ENCODE measurements around the gene TFE3.
"Not testable (repeated sequence)": the region's sequence is repeated elsewhere in the genome, so short reads cannot be mapped to it uniquely, and the experiment has no call there.

Gene TFE3

GRCh38 chrX:48999030-48999429 lies 44.1 kb downstream of the TFE3 start:
- H3K36me3 ChIP-seq (ENCODE audit: insufficient read depth, low read length), result peaks cover 47% of the 10 kb centered on the region
- H3K9me3 ChIP-seq (ENCODE audit: insufficient read depth, low read depth, low read length), result no peaks in the 10 kb centered on the region
- 95% methylated on average over 5 of the region's 5 CpGs for WGBS
- H3K4me3 ChIP-seq (ENCODE audit: low read length), result no peak overlapping the region
- H3K27ac ChIP-seq (ENCODE audit: low read depth, low read length), result no peak overlapping the region
- H3K9ac ChIP-seq (ENCODE audit: low read depth, low read length), result no peak overlapping the region
- H3K4me1 ChIP-seq (ENCODE audit: insufficient read depth, low read length), result no peaks in the 10 kb centered on the region
- no peaks in the 10 kb centered on the region for H3K27me3 ChIP-seq (ENCODE audit: insufficient read depth, low read length)

- 92% methylated on average over 2 of the region's 4 CpGs for WGBS
- Histone ChIP-seq H3K4me3 (ENCODE audit: low read length) (no peak overlapping the region), H3K9ac (ENCODE audit: low read depth, low read length) (no peak overlapping the region), H3K4me1 (ENCODE audit: insufficient read depth, low read length) (no peaks in the 10 kb centered on the region), H3K27me3 (ENCODE audit: insufficient read depth, low read length) (no peaks in the 10 kb centered on the region), H3K9me3 (ENCODE audit: insufficient read depth, low read depth, low read length) (no peaks in the 10 kb centered on the region), H3K36me3 (ENCODE audit: insufficient read depth, low read length) (peaks cover 51% of the 10 kb centered on the region), H3K27ac (ENCODE audit: low read depth, low read length) (no peak overlapping the region)
Measured at GRCh38 chrX:48998391-48998790, 44.8 kb downstream of the TFE3 start.

- no peaks in the 10 kb centered on the region for H3K9me3 ChIP-seq (ENCODE audit: insufficient read depth, low read depth, low read length)
- no peak overlapping the region for H3K4me3 ChIP-seq (ENCODE audit: low read length)
- H3K4me1 ChIP-seq (ENCODE audit: insufficient read depth, low read length), result no peaks in the 10 kb centered on the region
- no peaks in the 10 kb centered on the region for H3K27me3 ChIP-seq (ENCODE audit: insufficient read depth, low read length)
- no peak overlapping the region for H3K27ac ChIP-seq (ENCODE audit: low read depth, low read length)
- peaks cover 56% of the 10 kb centered on the region for H3K36me3 ChIP-seq (ENCODE audit: insufficient read depth, low read length)
- 89% methylated on average over 1 of the region's 1 CpG for WGBS
- H3K9ac ChIP-seq (ENCODE audit: low read depth, low read length), result no peak overlapping the region
Measured at GRCh38 chrX:48997865-48998264, 45.3 kb downstream of the TFE3 start.

- Histone ChIP-seq H3K27me3 (ENCODE audit: insufficient read depth, low read length) (no peaks in the 10 kb centered on the region), H3K9ac (ENCODE audit: low read depth, low read length) (no peak overlapping the region), H3K9me3 (ENCODE audit: insufficient read depth, low read depth, low read length) (no peaks in the 10 kb centered on the region), H3K4me3 (ENCODE audit: low read length) (no peak overlapping the region), H3K36me3 (ENCODE audit: insufficient read depth, low read length) (peaks cover 58% of the 10 kb centered on the region), H3K4me1 (ENCODE audit: insufficient read depth, low read length) (no peaks in the 10 kb centered on the region), H3K27ac (ENCODE audit: low read depth, low read length) (no peak overlapping the region)
- 91% methylated on average over 3 of the region's 3 CpGs for WGBS
Measured at GRCh38 chrX:48997455-48997854, 45.7 kb downstream of the TFE3 start.

- Histone ChIP-seq H3K9me3 (ENCODE audit: insufficient read depth, low read depth, low read length) (no peaks in the 10 kb centered on the region), H3K27me3 (ENCODE audit: insufficient read depth, low read length) (no peaks in the 10 kb centered on the region), H3K9ac (ENCODE audit: low read depth, low read length) (no peak overlapping the region), H3K36me3 (ENCODE audit: insufficient read depth, low read length) (peaks cover 62% of the 10 kb centered on the region), H3K4me3 (ENCODE audit: low read length) (no peak overlapping the region), H3K27ac (ENCODE audit: low read depth, low read length) (no peak overlapping the region), H3K4me1 (ENCODE audit: insufficient read depth, low read length) (no peaks in the 10 kb centered on the region)
- 73% methylated on average over 6 of the region's 6 CpGs for WGBS
Measured at GRCh38 chrX:48996969-48997368, 46.2 kb downstream of the TFE3 start.

GRCh38 chrX:48992341-48992740 lies 50.8 kb downstream of the TFE3 start:
- Histone ChIP-seq H3K27ac (ENCODE audit: low read depth, low read length) (no peak overlapping the region), H3K27me3 (ENCODE audit: insufficient read depth, low read length) (no peaks in the 10 kb centered on the region), H3K9ac (ENCODE audit: low read depth, low read length) (no peak overlapping the region), H3K9me3 (ENCODE audit: insufficient read depth, low read depth, low read length) (no peaks in the 10 kb centered on the region), H3K4me3 (ENCODE audit: low read length) (no peak overlapping the region), H3K4me1 (ENCODE audit: insufficient read depth, low read length) (no peaks in the 10 kb centered on the region), H3K36me3 (ENCODE audit: insufficient read depth, low read length) (peaks cover 78% of the 10 kb centered on the region)

- H3K36me3 ChIP-seq (ENCODE audit: insufficient read depth, low read length), result peaks cover 64% of the 10 kb centered on the region
- H3K27ac ChIP-seq (ENCODE audit: low read depth, low read length), result no peak overlapping the region
- no peaks in the 10 kb centered on the region for H3K4me1 ChIP-seq (ENCODE audit: insufficient read depth, low read length)
- H3K9ac ChIP-seq (ENCODE audit: low read depth, low read length), result no peak overlapping the region
- no peaks in the 10 kb centered on the region for H3K9me3 ChIP-seq (ENCODE audit: insufficient read depth, low read depth, low read length)
- H3K4me3 ChIP-seq (ENCODE audit: low read length), result no peak overlapping the region
- WGBS, result 100% methylated on average over 4 of the region's 4 CpGs
- H3K27me3 ChIP-seq (ENCODE audit: insufficient read depth, low read length), result no peaks in the 10 kb centered on the region
Measured at GRCh38 chrX:48989483-48989882, 53.7 kb downstream of the TFE3 start.

GRCh38 chrX:48983896-48984295 lies 59.3 kb downstream of the TFE3 start:
- Histone ChIP-seq H3K36me3 (ENCODE audit: insufficient read depth, low read length) (peaks cover 66% of the 10 kb centered on the region), H3K9ac (ENCODE audit: low read depth, low read length) (no peak overlapping the region), H3K27me3 (ENCODE audit: insufficient read depth, low read length) (no peaks in the 10 kb centered on the region), H3K9me3 (ENCODE audit: insufficient read depth, low read depth, low read length) (no peaks in the 10 kb centered on the region), H3K4me3 (ENCODE audit: low read length) (no peak overlapping the region), H3K4me1 (ENCODE audit: insufficient read depth, low read length) (no peaks in the 10 kb centered on the region), H3K27ac (ENCODE audit: low read depth, low read length) (no peak overlapping the region)
- no CpG with 5 or more reads among the region's 3 CpGs for WGBS

GRCh38 chrX:48983081-48983480 lies 60.1 kb downstream of the TFE3 start:
- Histone ChIP-seq H3K9ac (ENCODE audit: low read depth, low read length) (no peak overlapping the region), H3K27ac (ENCODE audit: low read depth, low read length) (no peak overlapping the region), H3K4me3 (ENCODE audit: low read length) (no peak overlapping the region), H3K4me1 (ENCODE audit: insufficient read depth, low read length) (no peaks in the 10 kb centered on the region), H3K27me3 (ENCODE audit: insufficient read depth, low read length) (no peaks in the 10 kb centered on the region), H3K36me3 (ENCODE audit: insufficient read depth, low read length) (peaks cover 64% of the 10 kb centered on the region), H3K9me3 (ENCODE audit: insufficient read depth, low read depth, low read length) (no peaks in the 10 kb centered on the region)
- 94% methylated on average over 17 of the region's 17 CpGs for WGBS

GRCh38 chrX:48981178-48981577 lies 62.0 kb downstream of the TFE3 start:
- peaks cover 73% of the 10 kb centered on the region for H3K36me3 ChIP-seq (ENCODE audit: insufficient read depth, low read length)
- no peak overlapping the region for H3K27ac ChIP-seq (ENCODE audit: low read depth, low read length)
- no peak overlapping the region for H3K9ac ChIP-seq (ENCODE audit: low read depth, low read length)
- WGBS, result 95% methylated on average over 10 of the region's 10 CpGs
- no peaks in the 10 kb centered on the region for H3K27me3 ChIP-seq (ENCODE audit: insufficient read depth, low read length)
- no peaks in the 10 kb centered on the region for H3K4me1 ChIP-seq (ENCODE audit: insufficient read depth, low read length)
- no peak overlapping the region for H3K4me3 ChIP-seq (ENCODE audit: low read length)
- H3K9me3 ChIP-seq (ENCODE audit: insufficient read depth, low read depth, low read length), result no peaks in the 10 kb centered on the region

GRCh38 chrX:48980341-48980740 lies 62.8 kb downstream of the TFE3 start:
- 96% methylated on average over 3 of the region's 10 CpGs for WGBS
- not testable (repeated sequence) for H3K4me3 ChIP-seq (ENCODE audit: low read length); H3K9ac ChIP-seq (ENCODE audit: low read depth, low read length); H3K27me3 ChIP-seq (ENCODE audit: insufficient read depth, low read length); H3K9me3 ChIP-seq (ENCODE audit: insufficient read depth, low read depth, low read length); H3K4me1 ChIP-seq (ENCODE audit: insufficient read depth, low read length); H3K27ac ChIP-seq (ENCODE audit: low read depth, low read length)
- H3K36me3 ChIP-seq (ENCODE audit: insufficient read depth, low read length), result peaks cover 75% of the 10 kb centered on the region

All from HUES64 (cell line).